Activated CD8-positive, alpha-beta T cell treated with anti-CD3 and anti-CD28 coated beads for 36 hours (primary cell): ENCODE measurements around the gene PTX3. TPM values are rescaled to one million over a fixed set of nuclear protein-coding genes. Genes with fewer than 3 reads are reported as not detected.

Experiments
- ATAC-seq: fragments of 200-7000 bp; cut with Tn5 transposase; one replicate; pipeline ENCODE4 v1.10.0; 2021; ENCODE audit warnings: mild to moderate bottlenecking, moderate library complexity
- CTCF ChIA-PET: fragments of 350-600 bp; sonication (Branson Sonifier 250); formaldehyde crosslinking; loops from one replicate; lab custom pipeline; 2021; ENCODE audit warnings: antibody characterized with exemption; lab: Charles Lee
- POLR2A ChIA-PET: fragments of 350-600 bp; sonication (Branson Sonifier 250); formaldehyde crosslinking; loops from one replicate; lab custom pipeline; 2021; ENCODE audit warnings: antibody characterized with exemption; lab: Charles Lee
- DNase-seq: peaks from one replicate; pipeline ENCODE4 v3.0.0-alpha.2; 2020
- H3K27ac Mint-ChIP-seq: one replicate; pipeline ENCODE4 v1.8.0; 2021; ENCODE audit warnings: mild to moderate bottlenecking, mixed read lengths
- H3K27me3 Mint-ChIP-seq: one replicate; pipeline ENCODE4 v1.8.0; 2021; ENCODE audit warnings: mixed read lengths
- H3K36me3 Mint-ChIP-seq: one replicate; pipeline ENCODE4 v1.8.0; 2021; ENCODE audit warnings: low read depth, mixed read lengths
- H3K4me1 Mint-ChIP-seq: one replicate; pipeline ENCODE4 v1.8.0; 2021; ENCODE audit warnings: low read depth, mixed read lengths
- H3K4me3 Mint-ChIP-seq: one replicate; pipeline ENCODE4 v1.8.0; 2021; ENCODE audit warnings: mild to moderate bottlenecking, moderate library complexity, mixed read lengths
- H3K9me3 Mint-ChIP-seq: one replicate; pipeline ENCODE4 v1.8.0; 2021; ENCODE audit warnings: mixed read lengths
- CTCF ChIP-seq: fragments of 200-600 bp; IDR thresholded peaks from one replicate; pipeline ENCODE4 v1.8.0; 2022; ENCODE audit warnings: antibody characterized with exemption, mild to moderate bottlenecking
- intact Hi-C: fragments of 100-400 bp; cut with micrococcal nuclease; formaldehyde crosslinking; loops from one replicate; pipeline ENCODE4 v1.10.0; 2022
- total RNA-seq, 2 experiments: library from RNA; stranded (reverse); gene quantifications; one replicate each; pipeline ENCODE4 v1.2.3, GENCODE V29; 2021

PTX3 gene
- total RNA-seq, 2 experiments from 2014 or later = 0.27 TPM; not detected in 1

DNA sequence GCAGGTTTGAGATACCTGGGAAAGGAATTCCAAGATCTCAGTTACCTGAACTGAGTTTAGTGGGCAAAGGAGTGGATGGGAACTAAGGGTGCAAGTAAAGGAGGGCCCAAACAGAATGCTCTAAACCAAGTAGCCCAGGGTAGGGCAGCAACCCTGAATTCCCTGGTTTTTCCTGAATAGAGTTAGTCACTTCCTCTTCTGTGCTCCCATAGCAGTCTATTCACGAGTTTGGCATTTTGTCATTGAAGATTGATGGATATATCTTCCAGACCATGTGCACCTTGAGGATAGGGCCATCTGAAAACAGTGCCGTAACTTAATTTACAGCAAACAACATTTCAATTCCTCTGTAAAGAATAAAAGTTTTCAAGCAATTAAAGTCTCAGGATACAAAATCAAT, 18.5 kb upstream of the PTX3 start:
- Mint-ChIP-seq H3K9me3 (no peaks in the 10 kb centered on the region), H3K27ac (no peak overlapping the region), H3K4me1 (no peaks in the 10 kb centered on the region), H3K27me3 (no peaks in the 10 kb centered on the region), H3K4me3 (no peak overlapping the region), H3K36me3 (no peaks in the 10 kb centered on the region)
- TF ChIP-seq CTCF = no peak
- ChIA-PET CTCF (no interaction called here), POLR2A (no interaction called here)
- intact Hi-C loops = no loop called here
- no peak for ATAC-seq
- no peak for DNase-seq

GRCh38 chr3:157420606-157421130, 16.0 kb upstream of the PTX3 start:
- ATAC-seq = no peak
- intact Hi-C loops = no loop called here
- TF ChIP-seq CTCF = no peak
- H3K36me3 Mint-ChIP-seq = no peaks in the 10 kb centered on the region
- CTCF ChIA-PET = no interaction called here
- H3K4me3 Mint-ChIP-seq = no peak overlapping the region
- H3K9me3 Mint-ChIP-seq = no peaks in the 10 kb centered on the region
- no peak overlapping the region for H3K27ac Mint-ChIP-seq
- H3K27me3 Mint-ChIP-seq = no peaks in the 10 kb centered on the region
- H3K4me1 Mint-ChIP-seq = no peaks in the 10 kb centered on the region
- POLR2A ChIA-PET = no interaction called here
- no peak for DNase-seq

DNA sequence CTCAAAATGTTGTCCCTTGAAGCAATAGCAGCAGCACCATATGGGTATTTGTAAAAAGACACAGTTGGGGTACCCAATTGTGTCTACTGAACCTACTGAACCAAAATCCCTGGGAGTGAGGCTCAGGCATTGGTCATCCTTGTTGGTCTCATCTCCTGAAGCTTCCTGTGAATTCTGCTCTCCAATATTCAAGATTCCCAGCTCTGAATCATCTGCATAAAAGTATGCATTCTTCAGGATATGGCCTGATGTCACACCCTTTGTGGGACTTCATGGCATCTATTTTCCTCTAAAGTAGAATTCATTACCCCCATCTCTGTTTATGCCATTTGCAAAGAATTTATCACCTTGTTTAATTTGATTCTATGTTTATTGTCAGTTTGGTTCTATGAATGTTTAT, 13.3 kb upstream of the PTX3 start:
- Mint-ChIP-seq H3K36me3 (no peaks in the 10 kb centered on the region), H3K27ac (no peak overlapping the region), H3K4me1 (no peaks in the 10 kb centered on the region), H3K27me3 (no peaks in the 10 kb centered on the region), H3K4me3 (no peak overlapping the region), H3K9me3 (no peaks in the 10 kb centered on the region)
- no peak for TF ChIP-seq CTCF
- intact Hi-C loops = no loop called here
- POLR2A ChIA-PET = no interaction called here
- no peak for DNase-seq
- CTCF ChIA-PET = no interaction called here
- no peak for ATAC-seq

DNA sequence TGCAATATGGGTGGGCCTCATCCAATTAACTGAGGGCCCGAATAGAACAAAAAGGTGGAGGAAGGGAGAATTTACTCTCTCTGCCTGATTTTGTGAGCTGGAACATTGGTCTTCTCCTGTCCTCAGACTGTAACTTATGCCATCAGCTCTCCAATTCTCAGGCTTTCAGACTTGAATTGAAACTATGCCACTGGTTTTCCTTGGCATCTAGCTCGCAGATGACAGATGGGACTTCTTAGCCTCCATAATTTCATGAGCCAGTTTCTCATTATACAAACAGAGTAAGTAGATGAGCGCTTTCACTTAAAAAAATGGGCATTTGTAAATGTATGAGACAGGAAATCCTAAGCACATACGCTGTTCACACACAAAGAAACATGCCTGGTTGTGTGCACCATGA, 8.7 kb upstream of the PTX3 start:
- ChIA-PET CTCF (no interaction called here), POLR2A (no interaction called here)
- intact Hi-C loops = no loop called here
- Mint-ChIP-seq H3K4me3 (no peak overlapping the region), H3K36me3 (no peaks in the 10 kb centered on the region), H3K27me3 (no peaks in the 10 kb centered on the region), H3K27ac (no peak overlapping the region), H3K9me3 (no peaks in the 10 kb centered on the region), H3K4me1 (no peaks in the 10 kb centered on the region)
- ATAC-seq (no peak), DNase-seq (no peak)
- TF ChIP-seq CTCF = no peak

DNA sequence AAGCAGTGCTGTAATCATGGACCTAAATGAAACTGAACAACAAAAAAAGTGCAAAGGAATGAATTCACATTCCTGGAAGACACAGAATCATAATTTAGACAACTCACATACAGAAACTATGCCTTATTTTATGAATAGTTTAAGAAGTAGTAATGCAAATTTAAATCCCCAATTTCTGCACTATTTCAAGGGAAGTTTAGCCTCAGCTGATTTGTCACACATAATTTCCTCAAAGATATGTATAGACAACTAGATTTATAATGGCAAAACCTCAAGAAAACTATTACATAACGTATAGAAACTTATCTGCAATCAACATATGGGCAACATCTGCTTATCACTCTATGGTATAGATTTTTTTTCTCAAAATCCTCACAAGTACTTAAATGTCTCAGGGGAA, 7.8 kb upstream of the PTX3 start:
- no peaks in the 10 kb centered on the region for H3K9me3 Mint-ChIP-seq
- no peak overlapping the region for H3K4me3 Mint-ChIP-seq
- no peak for DNase-seq
- intact Hi-C loops = no loop called here
- ATAC-seq = no peak
- H3K27ac Mint-ChIP-seq = no peak overlapping the region
- H3K36me3 Mint-ChIP-seq = no peaks in the 10 kb centered on the region
- no peaks in the 10 kb centered on the region for H3K4me1 Mint-ChIP-seq
- H3K27me3 Mint-ChIP-seq = peaks cover 5% of the 10 kb centered on the region
- ChIA-PET CTCF (no interaction called here), POLR2A (no interaction called here)
- no peak for TF ChIP-seq CTCF
